GM21390 (cell line): ENCODE measurements around the gene TDRD6.

ENCODE experiments used
- ATAC-seq: cut with Tn5 transposase; IDR thresholded peaks from one replicate; pipeline ENCODE4 v1.9.1; 2021; ENCODE audit not compliant: unreplicated experiment

The TDRD6 gene

GRCh38 chr6:46676604-46677313 is 10.9 kb upstream of the TDRD6 start:
- no peak for ATAC-seq

- ATAC-seq: no peak
Observed at GRCh38 chr6:46677314-46677654, 10.4 kb upstream of the TDRD6 start.

GRCh38 chr6:46684771-46685170 is 2.9 kb upstream of the TDRD6 start:
- no peak for ATAC-seq

- ATAC-seq: no peak
Observed at GRCh38 chr6:46688117-46688965, 656 bp downstream of the TDRD6 start.

- no peak for ATAC-seq
Observed at GRCh38 chr6:46688966-46689335, 1.3 kb downstream of the TDRD6 start.

- no peak for ATAC-seq
Observed at GRCh38 chr6:46689657-46690056, 2.0 kb downstream of the TDRD6 start.

- ATAC-seq: no peak
Observed at GRCh38 chr6:46690141-46690755, 2.6 kb downstream of the TDRD6 start.

- no peak for ATAC-seq
Observed at GRCh38 chr6:46690911-46691451, 3.3 kb downstream of the TDRD6 start.

GRCh38 chr6:46699970-46700369 is 12.3 kb downstream of the TDRD6 start:
- no peak for ATAC-seq

GRCh38 chr6:46704562-46704961 is 16.9 kb downstream of the TDRD6 start:
- ATAC-seq: no peak

- no peak for ATAC-seq
Observed at GRCh38 chr6:46706464-46706863, 18.8 kb downstream of the TDRD6 start.

GRCh38 chr6:46711491-46711890 is 23.8 kb downstream of the TDRD6 start:
- no peak for ATAC-seq

GRCh38 chr6:46715141-46715540 is 27.5 kb downstream of the TDRD6 start:
- ATAC-seq: no peak

GRCh38 chr6:46719099-46719498 is 31.4 kb downstream of the TDRD6 start:
- no peak for ATAC-seq

GRCh38 chr6:46720401-46720800 is 32.7 kb downstream of the TDRD6 start:
- no peak for ATAC-seq

- ATAC-seq: no peak
Observed at GRCh38 chr6:46729787-46730326, 42.2 kb downstream of the TDRD6 start.

- no peak for ATAC-seq
Observed at GRCh38 chr6:46730921-46731461, 43.3 kb downstream of the TDRD6 start.

- no peak for ATAC-seq
Observed at GRCh38 chr6:46733341-46733801, 45.7 kb downstream of the TDRD6 start.

GRCh38 chr6:46734867-46735719 is 47.4 kb downstream of the TDRD6 start, which contains the start of gene PLA2G7:
TSS of gene PLA2G7 (minus strand) at chr6:46735375. CDS start at chr6:46722891, 12,484 bp downstream.
- ATAC-seq: no peak

GRCh38 chr6:46735720-46736031 is 48.0 kb downstream of the TDRD6 start:
- ATAC-seq: no peak
